H1 (cell line): Measurements from ENCODE around the gene CFAP141.

Source experiments
- CBX5 ChIP-seq: fragments of 300-800, 300-1000 bp; sonication (generic); IDR thresholded peaks from 2 replicates; pipeline ENCODE4 v1.7.1; 2016; ENCODE audit warnings: antibody characterized with exemption, low read length, low read depth
- CEBPB ChIP-seq: IDR thresholded peaks from 2 replicates; pipeline ENCODE4 v1.6.1; 2012; ENCODE audit warnings: low read depth, low read length
- CTCF ChIP-seq, 3 experiments: IDR thresholded peaks; 1 replicate in 2 of 3; 2 replicates in 1 of 3; pipeline versions ENCODE4 v1.5.1 to v1.6.1; 2011; ENCODE audit warnings: low read length in 3 of 3, mild to moderate bottlenecking in 3 of 3, inconsistent platforms in 2 of 3, low read depth in 1 of 3, moderate library complexity in 1 of 3; ENCODE audit not compliant: insufficient read depth in 1 of 3; ENCODE audit errors: control extremely low read depth in 1 of 3
- EZH2 ChIP-seq: fragments of 200-600 bp; sonication (generic); IDR thresholded peaks from 2 replicates; pipeline ENCODE4 v1.7.1; 2012; ENCODE audit warnings: low read depth, mild to moderate bottlenecking, moderate library complexity, low read length, inconsistent platforms; ENCODE audit not compliant: severe bottlenecking
- POLR2A ChIP-seq, 2 experiments: IDR thresholded peaks; 1 replicate in 1 of 2; 2 replicates in 1 of 2; pipeline ENCODE4 v1.6.1; 2011; ENCODE audit warnings: low read depth in 2 of 2, low read length in 2 of 2, mild to moderate bottlenecking in 2 of 2; ENCODE audit errors: control extremely low read depth in 1 of 2
- POLR2AphosphoS5 ChIP-seq: IDR thresholded peaks from 2 replicates; pipeline ENCODE4 v1.6.1; 2011; ENCODE audit warnings: low read depth, low read length
- RAD21 ChIP-seq, 2 experiments: IDR thresholded peaks in 1 of 2; conservative IDR thresholded peaks in 1 of 2; 2 replicates each; pipeline ENCODE4 v1.6.1; 2011; ENCODE audit warnings: low read depth in 2 of 2, low read length in 2 of 2, improper control_type of control experiment in 1 of 2, inconsistent platforms in 1 of 2, mild to moderate bottlenecking in 1 of 2, moderate library complexity in 1 of 2
- SIX5 ChIP-seq: IDR thresholded peaks from 2 replicates; pipeline ENCODE4 v1.6.1; 2011; ENCODE audit warnings: mild to moderate bottlenecking, low read depth, low read length
- TEAD4 ChIP-seq: IDR thresholded peaks from 2 replicates; pipeline ENCODE4 v1.6.1; 2012; ENCODE audit warnings: low read depth, low read length, inconsistent platforms, mixed read lengths
- YY1 ChIP-seq: IDR thresholded peaks from 2 replicates; pipeline ENCODE4 v1.6.1; 2011; ENCODE audit warnings: low read depth, mild to moderate bottlenecking, low read length

GRCh38 chr1:154155251-154155650 is 50.9 kb downstream of the CFAP141 start:
- TF ChIP-seq SIX5 (no peak), CEBPB (no peak), POLR2AphosphoS5 (no peak), RAD21 (IDR thresholded peaks at IDR 0.05 in 1 of 2, conservative IDR thresholded peaks at IDR 0.05 in 1 of 2; ENCODE audit: low read depth in 2 of 2, low read length in 2 of 2) (no peak), CBX5 (no peak), CTCF (IDR thresholded peaks at IDR 0.05; ENCODE audit: control extremely low read depth in 1 of 3, insufficient read depth in 1 of 3, low read depth in 1 of 3, low read length in 3 of 3) (no peak), TEAD4 (no peak), YY1 (no peak), POLR2A (IDR thresholded peaks at IDR 0.05; ENCODE audit: control extremely low read depth in 1 of 2, low read depth in 2 of 2, low read length in 2 of 2) (no peak), EZH2 (no peak)
